HG03457 (cell line): ENCODE results near the gene DAB2.
"Not testable (repeated sequence)": the region's sequence is repeated elsewhere in the genome, so short reads cannot be mapped to it uniquely, and the experiment has no call there.

Source experiments
- ATAC-seq: cut with Tn5 transposase; IDR thresholded peaks from one replicate; pipeline ENCODE4 v1.9.1; 2021; ENCODE audit warnings: moderate number of reproducible peaks; ENCODE audit not compliant: unreplicated experiment

The DAB2 gene

GRCh38 chr5:39352170-39352569 lies 72.6 kb downstream of the DAB2 start:
- ATAC-seq, result no peak

GRCh38 chr5:39349484-39349883 lies 75.3 kb downstream of the DAB2 start:
- no peak for ATAC-seq

DNA sequence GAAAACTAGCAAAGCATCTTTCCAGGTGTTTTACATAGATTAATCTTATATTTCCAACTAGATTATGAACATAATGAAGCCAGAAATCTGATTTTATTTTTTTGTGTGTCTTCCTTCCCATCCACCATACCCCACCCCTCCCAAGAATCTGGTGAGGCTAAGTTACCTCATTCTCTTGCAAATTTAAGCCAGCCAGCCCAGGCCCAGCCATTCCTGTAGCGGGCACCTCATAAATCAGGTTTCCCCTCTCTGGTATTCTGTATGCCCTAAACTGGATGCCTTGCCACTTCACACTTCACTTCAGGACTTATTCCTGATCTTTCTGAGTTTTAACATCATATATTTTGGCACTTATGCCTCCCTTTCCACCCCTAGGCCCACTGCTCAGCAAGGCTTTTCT lies 82.3 kb downstream of the DAB2 start:
- ATAC-seq, result no peak

- no peak for ATAC-seq
Observed at GRCh38 chr5:39341896-39342295, 82.9 kb downstream of the DAB2 start.

GRCh38 chr5:39340506-39340905 lies 84.3 kb downstream of the DAB2 start:
- ATAC-seq, result no peak

DNA sequence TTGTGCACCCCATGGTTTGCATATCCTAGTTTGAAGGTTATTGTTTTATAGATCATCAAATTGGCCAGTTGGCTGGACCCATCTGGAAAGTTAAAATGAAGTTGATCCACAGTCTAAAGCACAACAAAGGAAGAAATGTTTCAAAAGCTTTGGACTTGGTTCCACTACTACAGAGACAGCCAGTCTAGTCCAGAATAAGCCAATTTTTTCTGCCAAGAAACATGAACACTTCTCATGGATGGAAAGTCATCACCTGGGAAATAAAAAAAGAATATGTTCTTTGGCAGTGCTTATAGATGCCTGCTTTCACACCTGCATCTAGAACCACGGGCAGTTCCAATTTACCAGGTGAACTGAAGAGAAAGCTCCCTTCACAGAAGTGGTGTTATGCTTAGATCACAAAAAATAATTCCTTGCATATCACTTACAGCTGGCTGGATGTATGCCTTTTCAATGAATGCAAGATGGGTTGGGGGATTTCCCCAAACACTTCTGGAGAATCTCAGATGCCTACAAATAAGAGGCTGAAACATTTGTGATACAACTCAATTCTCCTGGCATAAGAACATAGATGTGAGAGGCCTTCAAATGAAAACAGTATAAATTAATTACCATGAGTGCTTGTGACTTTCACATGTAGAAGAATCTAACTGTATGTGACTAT lies 87.4 kb downstream of the DAB2 start:
- ATAC-seq, result no peak

DNA sequence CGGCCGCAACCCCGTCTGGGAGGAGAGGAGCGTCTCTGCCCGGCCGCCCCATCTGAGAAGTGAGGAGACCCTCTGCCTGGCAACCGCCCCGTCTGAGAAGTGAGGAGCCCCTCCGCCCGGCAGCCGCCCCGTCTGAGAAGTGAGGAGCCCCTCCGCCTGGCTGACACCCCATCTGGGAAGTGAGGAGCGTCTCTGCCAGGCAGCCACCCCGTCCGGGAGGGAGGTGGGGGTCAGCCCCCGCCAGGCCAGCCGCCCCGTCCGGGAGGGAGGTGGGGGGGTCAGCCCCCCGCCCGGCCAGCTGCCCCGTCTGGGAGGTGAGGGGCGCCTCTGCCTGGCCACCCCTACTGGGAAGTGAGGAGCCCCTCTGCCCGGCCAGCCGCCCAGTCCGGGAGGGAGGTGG lies 90.5 kb downstream of the DAB2 start:
- not testable (repeated sequence) for ATAC-seq

DNA sequence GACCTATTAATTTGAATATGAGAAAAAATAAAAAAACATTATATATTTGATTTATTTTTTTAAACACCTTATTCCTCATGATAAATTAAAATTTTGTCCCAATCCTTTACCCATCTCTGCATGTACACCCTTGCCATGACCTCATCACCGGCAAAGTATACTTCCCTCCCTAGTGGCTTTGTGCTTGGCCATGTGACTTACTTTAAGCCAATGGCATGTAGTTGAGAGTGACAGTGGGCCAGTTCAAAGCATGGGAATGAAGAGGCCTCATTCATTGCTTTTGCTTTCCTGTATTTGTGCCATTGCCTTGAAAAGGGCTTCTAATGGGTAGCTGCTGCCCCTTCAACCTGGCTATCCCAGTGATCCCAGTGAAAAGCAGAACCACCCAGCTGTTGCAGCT lies 91.7 kb downstream of the DAB2 start:
- no peak for ATAC-seq

DNA sequence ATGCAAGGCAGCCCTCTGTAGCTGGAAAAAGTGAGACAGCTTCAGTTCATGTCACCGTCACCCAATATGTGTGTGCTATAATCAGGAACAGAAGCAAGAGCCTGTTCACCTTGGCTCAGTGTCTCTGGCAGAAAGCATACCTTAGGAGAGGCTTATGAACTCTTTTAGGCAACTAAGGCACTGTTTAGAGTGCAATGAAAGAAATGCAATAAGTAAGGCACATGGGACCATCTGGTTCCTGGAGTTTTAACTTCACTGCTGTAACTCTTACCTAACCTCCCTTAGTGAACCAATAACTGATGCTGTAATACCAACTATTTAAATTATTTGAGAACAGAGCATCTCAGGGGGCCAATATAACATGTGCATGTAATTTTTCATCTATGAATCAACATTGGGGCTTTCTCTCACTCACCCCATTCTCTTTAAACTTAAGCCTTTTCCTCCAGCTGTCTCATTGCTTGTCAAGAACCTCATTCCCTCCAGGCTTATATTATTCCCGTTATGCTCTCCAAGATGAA lies 92.9 kb downstream of the DAB2 start:
- ATAC-seq, result no peak

GRCh38 chr5:39328731-39329130 lies 96.0 kb downstream of the DAB2 start:
- ATAC-seq, result no peak

GRCh38 chr5:39323542-39323941 lies 101.2 kb downstream of the DAB2 start:
- ATAC-seq, result no peak
